Endothelial cell of umbilical vein (primary cell): ENCODE results near the gene ZNF609. TPM values are rescaled to one million over a fixed set of nuclear protein-coding genes. Genes with fewer than 3 reads are reported as not detected.

Source experiments
- BruUV-seq: library from RNA; stranded (reverse); fragments of 400-500 nt; replicated peaks from 2 replicates; lab custom pipeline; 2021; lab: Mats Ljungman, UMichigan
- CTCF ChIA-PET: fragments of 300-600, 350-600 bp; sonication (Branson Sonifier 250); formaldehyde crosslinking; loops from one replicate; lab custom pipeline; 2021; ENCODE audit warnings: antibody characterized with exemption, inconsistent platforms; lab: Charles Lee
- POLR2A ChIA-PET: fragments of 300-600, 350-600 bp; sonication (Branson Sonifier 250); formaldehyde crosslinking; loops from one replicate; lab custom pipeline; 2021; ENCODE audit warnings: antibody characterized with exemption, inconsistent platforms; lab: Charles Lee
- DNase-seq: peaks from one replicate; pipeline ENCODE4 v3.0.0-alpha.2; 2011; ENCODE audit warnings: low read depth, low spot score
- FAIRE-seq: peaks from 2 replicates; lab custom pipeline; 2011; peaks lifted over from hg19 to GRCh38; lab: Jason Lieb, UNC
- H2AFZ ChIP-seq: 2 replicates; pipeline ENCODE4 v1.6.0; 2012; ENCODE audit warnings: low read depth, low read length, control low read depth, inconsistent platforms
- H3K27ac ChIP-seq: 2 replicates; pipeline ENCODE4 v1.5.1; 2011; ENCODE audit warnings: low read depth, mild to moderate bottlenecking, control low read depth, low read length, moderate library complexity; ENCODE audit not compliant: insufficient read depth
- H3K27me3 ChIP-seq, 2 experiments: 2 replicates each; pipeline versions ENCODE4 v1.6.0 to v1.6.1; 2011; ENCODE audit warnings: low read length in 2 of 2, mixed read lengths in 1 of 2; ENCODE audit not compliant: control insufficient read depth in 2 of 2, insufficient read depth in 2 of 2
- H3K36me3 ChIP-seq, 2 experiments: 2 replicates in 1 of 2; 3 replicates in 1 of 2; pipeline ENCODE4 v1.5.1; 2011; ENCODE audit warnings: low read length in 2 of 2, mild to moderate bottlenecking in 1 of 2, moderate library complexity in 1 of 2; ENCODE audit not compliant: control insufficient read depth in 2 of 2, insufficient read depth in 2 of 2; ENCODE audit errors: extremely low read depth in 1 of 2
- H3K4me1 ChIP-seq: 3 replicates; pipeline ENCODE4 v1.5.1; 2011; ENCODE audit warnings: mild to moderate bottlenecking, low read length; ENCODE audit not compliant: control insufficient read depth, insufficient read depth; ENCODE audit errors: extremely low read depth
- H3K4me2 ChIP-seq: 2 replicates; pipeline ENCODE4 v1.6.1; 2011; ENCODE audit warnings: low read length, control low read depth, mixed read lengths; ENCODE audit not compliant: insufficient read depth
- H3K4me3 ChIP-seq, 3 experiments: fragments of 200-600 bp in 1 of 3; sonication (generic), shearing (Covaris generic) in 1 of 3; replicated peaks in 1 of 3; 2 replicates each; pipeline ENCODE4 v1.5.1; 2011 to 2016; ENCODE audit warnings: control low read depth in 3 of 3, low read length in 3 of 3, mild to moderate bottlenecking in 2 of 3, inconsistent platforms in 1 of 3, low read depth in 1 of 3, moderate library complexity in 1 of 3; ENCODE audit not compliant: insufficient read depth in 1 of 3
- H3K79me2 ChIP-seq: 2 replicates; pipeline ENCODE4 v1.6.0; 2012; ENCODE audit warnings: low read length, inconsistent platforms; ENCODE audit not compliant: control insufficient read depth, insufficient read depth
- H3K9ac ChIP-seq: replicated peaks from 2 replicates; pipeline ENCODE3; 2011; ENCODE audit warnings: low read length, control low read depth; ENCODE audit not compliant: insufficient read depth; ENCODE audit errors: extremely low read depth
- H3K9me1 ChIP-seq: replicated peaks from 3 replicates; pipeline ENCODE4 v1.6.0; 2011; ENCODE audit warnings: mild to moderate bottlenecking, low read length; ENCODE audit not compliant: control insufficient read depth, insufficient read depth; ENCODE audit errors: extremely low read depth
- H3K9me3 ChIP-seq: replicated peaks from 2 replicates; pipeline ENCODE4 v1.5.1; 2012; ENCODE audit warnings: low read length, inconsistent platforms; ENCODE audit not compliant: control insufficient read depth, insufficient read depth
- H4K20me1 ChIP-seq: replicated peaks from 2 replicates; pipeline ENCODE3; 2011; ENCODE audit warnings: mild to moderate bottlenecking, low read length; ENCODE audit not compliant: control insufficient read depth, insufficient read depth; ENCODE audit errors: extremely low read depth
- EZH2 ChIP-seq: IDR thresholded peaks from 2 replicates; pipeline ENCODE4 v1.6.1; 2012; ENCODE audit warnings: borderline replicate concordance, low read depth, mild to moderate bottlenecking, moderate library complexity, low read length, inconsistent platforms; ENCODE audit not compliant: severe bottlenecking
- FOS ChIP-seq: IDR thresholded peaks from 2 replicates; pipeline ENCODE4 v1.6.1; 2011; ENCODE audit warnings: mild to moderate bottlenecking, low read length, moderate library complexity, borderline replicate concordance; ENCODE audit not compliant: insufficient read depth
- GATA2 ChIP-seq: IDR thresholded peaks from 2 replicates; pipeline ENCODE4 v1.7.0; 2011; ENCODE audit warnings: low read depth, mild to moderate bottlenecking, moderate library complexity, mixed read lengths, low read length; ENCODE audit not compliant: insufficient read length, insufficient read depth
- JUN ChIP-seq: IDR thresholded peaks from 2 replicates; pipeline ENCODE4 v1.6.1; 2011; ENCODE audit warnings: borderline replicate concordance, low read depth; ENCODE audit not compliant: insufficient read length, insufficient read depth
- MYC ChIP-seq: IDR thresholded peaks from one replicate; pipeline ENCODE4 v1.6.1; 2011; ENCODE audit warnings: mild to moderate bottlenecking, low read depth, low read length
- POLR2A ChIP-seq: IDR thresholded peaks from 2 replicates; pipeline ENCODE4 v1.6.1; 2012; ENCODE audit warnings: low read depth, mild to moderate bottlenecking, control low read depth, low read length
- POLR2AphosphoS5 ChIP-seq: IDR thresholded peaks from 2 replicates; pipeline ENCODE4 v1.6.1; 2012; ENCODE audit warnings: low read depth, mild to moderate bottlenecking, control low read depth, low read length, moderate library complexity; ENCODE audit not compliant: insufficient read depth
- dilution Hi-C: fragments of 300-500 bp; cut with MboI; formaldehyde crosslinking; loops from one replicate; pipeline ENCODE4 v1.15.0; 2019; ENCODE audit warnings: low sequenced_read_pairs; ENCODE audit not compliant: extremely low pct_ligation_motif_present
- intact Hi-C: fragments of 100-400 bp; cut with micrococcal nuclease; formaldehyde crosslinking; loops from one replicate; pipeline ENCODE4 v1.10.0; 2022
- polyA plus RNA-seq, 4 experiments: library from polyadenylated mRNA; depleted of rRNA in 3 of 4; stranded (reverse) in 3 of 4; unstranded in 1 of 4; fragments of >200 nt; gene quantifications; 2 replicates each; pipeline versions ENCODE4 v1.2.1 to v1.2.3, GENCODE V29; 2011 to 2012; ENCODE audit warnings: missing spikeins in 1 of 4
- total RNA-seq: library from RNA; stranded (reverse); gene quantifications from 2 replicates; pipeline ENCODE4 v1.2.3, GENCODE V29; 2021
- TF ChIP-seq, protein P1 (sequence below), 2 donors: IDR thresholded peaks; 1 replicate in 1 of 2; 2 replicates in 1 of 2; pipeline ENCODE4 v1.5.1; 2011; ENCODE audit warnings: low read length in 2 of 2, mild to moderate bottlenecking in 2 of 2, moderate library complexity in 2 of 2, control low read depth in 1 of 2, inconsistent platforms in 1 of 2, low read depth in 1 of 2; ENCODE audit not compliant: insufficient read depth in 1 of 2; ENCODE audit errors: extremely low read depth in 1 of 2
- TF ChIP-seq, protein P2 (sequence below): IDR thresholded peaks from 2 replicates; pipeline ENCODE4 v1.6.1; 2011; ENCODE audit not compliant: insufficient read depth, insufficient read length

Gene ZNF609
- total and polyA plus RNA-seq, 2 donors (not counting 3 experiments of a cell fraction or from before 2014, with no cell fraction given), result 18.2 to 49.6 TPM

DNA sequence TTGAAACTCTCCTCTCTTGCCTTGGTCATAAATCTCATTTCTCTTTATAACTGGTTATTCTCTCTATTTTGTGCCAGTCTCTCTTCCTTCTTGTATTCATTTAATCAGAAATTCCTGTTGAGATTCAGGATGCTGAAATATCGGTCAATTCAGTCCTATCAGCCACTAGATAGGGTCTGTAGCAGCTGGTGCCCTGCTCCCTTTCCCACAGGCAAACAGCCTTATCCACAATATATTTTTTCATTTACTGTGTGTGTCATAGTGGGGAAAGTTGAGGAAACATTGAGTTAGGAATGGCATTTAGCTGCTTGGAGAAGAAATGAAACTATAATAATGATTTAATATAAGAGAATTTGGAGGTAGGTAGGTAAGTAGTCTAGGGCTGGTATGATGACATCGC, 168.7 kb downstream of the ZNF609 start:
- Histone ChIP-seq H3K4me1 (peaks cover 1% of the 10 kb centered on the region), H4K20me1 (no peaks in the 10 kb centered on the region), H3K79me2 (peaks cover 35% of the 10 kb centered on the region), H3K9me1 (no peaks in the 10 kb centered on the region), H2AFZ (no peak overlapping the region), H3K36me3 (peaks cover 0 to 4% of the 10 kb centered on the region in 2 experiments), H3K27me3 (no peaks in the 10 kb centered on the region), H3K27ac (no peak overlapping the region), H3K9me3 (no peaks in the 10 kb centered on the region), H3K4me3 (no peak overlapping the region), H3K4me2 (no peak overlapping the region), H3K9ac (no peak overlapping the region)
- intact Hi-C loops, result no loop called here
- BruUV-seq, result no TSS peak
- dilution Hi-C loops, result no loop called here
- ChIA-PET CTCF (interaction anchor here (0.8 to 1.4 kb wide), 3 partner anchors 10 to 143 kb away, joined by 3 read pairs; no protein-coding TSS in a partner anchor), POLR2A (no interaction called here)
- TF ChIP-seq, protein P1, sequence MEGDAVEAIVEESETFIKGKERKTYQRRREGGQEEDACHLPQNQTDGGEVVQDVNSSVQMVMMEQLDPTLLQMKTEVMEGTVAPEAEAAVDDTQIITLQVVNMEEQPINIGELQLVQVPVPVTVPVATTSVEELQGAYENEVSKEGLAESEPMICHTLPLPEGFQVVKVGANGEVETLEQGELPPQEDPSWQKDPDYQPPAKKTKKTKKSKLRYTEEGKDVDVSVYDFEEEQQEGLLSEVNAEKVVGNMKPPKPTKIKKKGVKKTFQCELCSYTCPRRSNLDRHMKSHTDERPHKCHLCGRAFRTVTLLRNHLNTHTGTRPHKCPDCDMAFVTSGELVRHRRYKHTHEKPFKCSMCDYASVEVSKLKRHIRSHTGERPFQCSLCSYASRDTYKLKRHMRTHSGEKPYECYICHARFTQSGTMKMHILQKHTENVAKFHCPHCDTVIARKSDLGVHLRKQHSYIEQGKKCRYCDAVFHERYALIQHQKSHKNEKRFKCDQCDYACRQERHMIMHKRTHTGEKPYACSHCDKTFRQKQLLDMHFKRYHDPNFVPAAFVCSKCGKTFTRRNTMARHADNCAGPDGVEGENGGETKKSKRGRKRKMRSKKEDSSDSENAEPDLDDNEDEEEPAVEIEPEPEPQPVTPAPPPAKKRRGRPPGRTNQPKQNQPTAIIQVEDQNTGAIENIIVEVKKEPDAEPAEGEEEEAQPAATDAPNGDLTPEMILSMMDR (IDR thresholded peaks at IDR 0.05; ENCODE audit: extremely low read depth in 1 of 2, insufficient read depth in 1 of 2, low read depth in 1 of 2, low read length in 2 of 2), result no peak
- TF ChIP-seq POLR2AphosphoS5, result no peak
- TF ChIP-seq POLR2A, result no peak
- TF ChIP-seq JUN, result no peak
- TF ChIP-seq EZH2, result no peak
- TF ChIP-seq FOS, result no peak
- no peak for TF ChIP-seq MYC
- TF ChIP-seq, protein P2, sequence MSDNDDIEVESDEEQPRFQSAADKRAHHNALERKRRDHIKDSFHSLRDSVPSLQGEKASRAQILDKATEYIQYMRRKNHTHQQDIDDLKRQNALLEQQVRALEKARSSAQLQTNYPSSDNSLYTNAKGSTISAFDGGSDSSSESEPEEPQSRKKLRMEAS, result no peak
- no peak for TF ChIP-seq GATA2
- DNase-seq, result no peak
- FAIRE-seq, result no peak
